Measurements from ENCODE around the gene CAMTA1. TPM values are rescaled to one million over a fixed set of nuclear protein-coding genes. Genes with fewer than 3 reads are reported as not detected.

Gene CAMTA1
- total and polyA plus RNA-seq, 8 donors = 13.0 to 54.2 (median 23.6) TPM

DNA sequence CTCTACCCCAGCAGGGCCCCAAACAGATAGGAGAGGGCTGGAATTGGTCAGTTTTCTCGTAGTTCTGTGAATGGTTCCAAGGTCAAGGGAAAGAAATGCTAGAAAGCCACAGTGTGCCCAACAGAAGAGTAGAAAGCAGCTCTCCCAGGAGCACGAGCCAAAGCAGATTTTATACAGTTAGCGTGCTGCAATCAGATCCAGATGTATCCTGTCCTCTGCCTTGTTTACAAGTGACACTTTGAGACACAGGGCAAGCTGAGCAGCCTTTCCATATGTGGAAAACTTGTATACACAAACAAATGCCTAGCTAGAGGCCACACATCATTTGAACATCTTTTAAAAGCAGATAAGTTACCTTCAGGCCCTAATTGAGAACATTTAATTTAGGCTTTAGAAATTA, 992.3 kb downstream of the CAMTA1 start:
- Histone ChIP-seq H3K9me3 (no peaks in the 10 kb centered on the region), H3K36me3 (peaks cover 0 to 9% (median 7%) of the 10 kb centered on the region in 3 donors), H3K27ac (no peak overlapping the region), H3K4me3 (no peak overlapping the region), H3K27me3 (no peaks in the 10 kb centered on the region), H3K4me1 (peaks cover 0 to 2% (median 0%) of the 10 kb centered on the region in 3 donors)
- WGBS, 2 donors = 80 to 83% methylated on average over 3 of the region's 3 CpGs
- no peak for FAIRE-seq
- no peak for DNase-seq
- no peak for ATAC-seq
- TF ChIP-seq, protein P1, sequence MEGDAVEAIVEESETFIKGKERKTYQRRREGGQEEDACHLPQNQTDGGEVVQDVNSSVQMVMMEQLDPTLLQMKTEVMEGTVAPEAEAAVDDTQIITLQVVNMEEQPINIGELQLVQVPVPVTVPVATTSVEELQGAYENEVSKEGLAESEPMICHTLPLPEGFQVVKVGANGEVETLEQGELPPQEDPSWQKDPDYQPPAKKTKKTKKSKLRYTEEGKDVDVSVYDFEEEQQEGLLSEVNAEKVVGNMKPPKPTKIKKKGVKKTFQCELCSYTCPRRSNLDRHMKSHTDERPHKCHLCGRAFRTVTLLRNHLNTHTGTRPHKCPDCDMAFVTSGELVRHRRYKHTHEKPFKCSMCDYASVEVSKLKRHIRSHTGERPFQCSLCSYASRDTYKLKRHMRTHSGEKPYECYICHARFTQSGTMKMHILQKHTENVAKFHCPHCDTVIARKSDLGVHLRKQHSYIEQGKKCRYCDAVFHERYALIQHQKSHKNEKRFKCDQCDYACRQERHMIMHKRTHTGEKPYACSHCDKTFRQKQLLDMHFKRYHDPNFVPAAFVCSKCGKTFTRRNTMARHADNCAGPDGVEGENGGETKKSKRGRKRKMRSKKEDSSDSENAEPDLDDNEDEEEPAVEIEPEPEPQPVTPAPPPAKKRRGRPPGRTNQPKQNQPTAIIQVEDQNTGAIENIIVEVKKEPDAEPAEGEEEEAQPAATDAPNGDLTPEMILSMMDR (IDR thresholded peaks at IDR 0.05) = no peak
- intact Hi-C loops (cut with DNase I) = no loop called here

DNA sequence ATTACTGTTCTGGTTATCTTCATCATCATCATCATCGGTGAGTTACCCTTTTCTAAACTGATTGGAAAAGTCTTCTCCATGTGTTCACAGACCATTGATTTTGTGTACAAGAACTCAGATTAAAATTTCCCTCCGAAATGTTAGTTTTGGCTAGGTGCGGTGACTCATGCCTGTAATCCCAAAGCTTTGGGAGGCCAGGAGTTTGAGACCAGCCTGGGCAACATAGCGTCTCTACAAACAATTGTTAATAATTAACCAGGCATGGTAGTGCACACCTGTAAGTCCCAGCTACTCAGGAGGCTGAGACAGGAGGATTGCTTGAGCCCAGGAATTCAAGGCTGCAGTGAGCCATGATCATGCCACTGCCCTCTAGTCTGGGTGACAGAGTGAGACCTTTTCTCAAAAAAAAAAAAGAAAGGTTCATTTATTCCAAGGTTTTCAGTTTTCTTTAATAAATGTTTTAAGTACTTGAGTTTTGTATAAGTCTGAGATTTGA, 992.9 kb downstream of the CAMTA1 start:
- Histone ChIP-seq H3K9me3 (no peaks in the 10 kb centered on the region), H3K36me3 (peaks cover 0 to 9% (median 7%) of the 10 kb centered on the region in 3 donors), H3K27ac (no peak overlapping the region), H3K27me3 (no peaks in the 10 kb centered on the region), H3K4me1 (peaks cover 0 to under 1% (median 0%) of the 10 kb centered on the region in 3 donors), H3K4me3 (no peak overlapping the region)
- WGBS, 2 donors = 74 to 79% methylated on average over 4 of the region's 4 CpGs
- FAIRE-seq = no peak
- ATAC-seq = no peak
- TF ChIP-seq, protein P1 (IDR thresholded peaks at IDR 0.05) = no peak
- intact Hi-C loops (cut with DNase I) = no loop called here
- DNase-seq = no peak

DNA sequence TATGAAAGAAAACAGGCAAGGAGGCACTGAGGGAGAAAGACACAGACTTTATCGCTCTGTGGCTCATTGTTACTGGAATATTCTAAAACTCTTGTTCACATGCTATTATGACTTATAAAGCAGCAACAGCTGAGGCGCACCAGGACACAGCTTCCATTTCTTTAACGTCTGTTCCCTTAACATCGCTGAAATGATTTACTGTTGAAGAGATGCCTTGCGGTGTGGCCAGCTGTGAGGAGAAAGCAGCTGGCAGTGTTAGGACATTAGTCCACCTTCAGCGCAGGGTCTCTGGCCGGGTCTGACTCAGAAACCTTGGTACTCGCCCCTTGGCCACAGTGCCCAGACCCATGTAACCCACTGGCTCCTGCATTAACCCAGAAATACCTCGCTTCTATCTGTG, 995.7 kb downstream of the CAMTA1 start:
- TF ChIP-seq, protein P1 (IDR thresholded peaks at IDR 0.05) = no peak
- DNase-seq (no peak), FAIRE-seq (no peak), ATAC-seq (no peak)
- no peak overlapping the region for H3K4me3 ChIP-seq
- peaks cover 0 to 9% (median 7%) of the 10 kb centered on the region in 3 donors for H3K36me3 ChIP-seq
- H3K4me1 ChIP-seq = peaks cover 0 to 5% (median 0%) of the 10 kb centered on the region in 3 donors
- H3K27ac ChIP-seq = no peak overlapping the region
- H3K9me3 ChIP-seq = no peaks in the 10 kb centered on the region
- no peaks in the 10 kb centered on the region for H3K27me3 ChIP-seq
- WGBS, 2 donors = 86 to 96% methylated on average over 9 of the region's 9 CpGs
- intact Hi-C loops (cut with DNase I) = no loop called here

DNA sequence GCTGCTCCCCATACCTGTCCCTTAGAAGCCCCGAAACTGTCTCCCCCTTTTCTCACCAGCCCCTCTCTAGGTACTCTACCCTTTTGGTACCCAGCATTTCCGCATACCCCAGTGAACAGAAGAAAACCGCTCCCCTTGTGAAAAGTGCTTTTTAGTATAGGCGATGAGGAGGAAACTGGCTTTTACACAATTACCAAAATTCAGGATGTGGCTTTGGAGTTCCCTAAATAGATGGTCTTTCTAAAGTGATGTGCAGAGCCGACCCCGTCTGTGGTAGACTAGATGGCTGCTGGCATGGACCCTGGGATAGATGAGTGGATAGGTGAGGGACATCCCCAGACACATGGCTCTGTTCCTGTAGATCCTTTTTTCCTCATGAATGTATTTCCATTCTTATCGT, 996.2 kb downstream of the CAMTA1 start:
- H3K27ac ChIP-seq = no peak overlapping the region
- H3K36me3 ChIP-seq = peaks cover 0 to 9% (median 7%) of the 10 kb centered on the region in 3 donors
- H3K4me1 ChIP-seq = peaks cover 0 to 5% (median 3%) of the 10 kb centered on the region in 3 donors
- no peak for ATAC-seq
- intact Hi-C loops (cut with DNase I) = no loop called here
- H3K9me3 ChIP-seq = no peaks in the 10 kb centered on the region
- TF ChIP-seq, protein P1 (IDR thresholded peaks at IDR 0.05) = no peak
- WGBS, 2 donors = 75 to 82% methylated on average over 7 of the region's 7 CpGs
- FAIRE-seq = no peak
- no peak overlapping the region for H3K4me3 ChIP-seq
- no peak for DNase-seq
- H3K27me3 ChIP-seq = no peaks in the 10 kb centered on the region

DNA sequence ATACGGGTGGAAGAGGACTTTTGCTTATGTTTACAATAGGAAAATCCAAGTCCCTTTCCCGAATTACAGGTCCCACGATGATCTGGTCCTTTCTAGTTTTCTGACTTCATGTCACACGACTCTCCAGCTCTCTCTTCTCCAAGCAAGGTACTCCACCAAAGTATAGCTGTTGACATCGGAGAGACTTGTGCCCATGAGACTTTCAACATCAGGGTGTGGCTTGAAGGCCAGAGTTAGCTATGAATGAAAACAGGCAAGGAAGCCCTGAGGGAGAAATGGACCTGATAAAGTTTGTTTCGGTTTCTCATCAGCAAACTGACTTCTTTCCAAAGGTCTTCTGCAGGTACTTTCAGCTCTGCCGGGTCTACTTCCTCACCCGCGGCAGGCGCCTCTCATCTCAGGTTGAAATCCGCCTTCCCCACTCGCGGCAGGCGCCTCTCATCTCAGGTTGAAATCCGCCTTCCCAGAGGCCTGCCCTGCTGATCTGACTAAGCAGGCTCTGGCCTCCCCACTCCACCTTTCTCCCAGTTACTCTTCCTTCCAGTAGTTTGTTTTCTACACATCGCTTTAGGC, 996.8 kb downstream of the CAMTA1 start:
- FAIRE-seq = no peak
- Histone ChIP-seq H3K4me3 (no peak overlapping the region), H3K27ac (no peak overlapping the region)

More for the DNA sequence above, 996.8 kb downstream of the CAMTA1 start:
- peaks cover 1 to 9% (median 6%) of the 10 kb centered on the region in 3 donors for H3K4me1 ChIP-seq
- no peaks in the 10 kb centered on the region for H3K9me3 ChIP-seq
- H3K36me3 ChIP-seq = peaks cover 0 to 9% (median 7%) of the 10 kb centered on the region in 3 donors
- H3K27me3 ChIP-seq = no peaks in the 10 kb centered on the region
- no peak for DNase-seq
- intact Hi-C loops (cut with DNase I) = no loop called here
- TF ChIP-seq, protein P1 (IDR thresholded peaks at IDR 0.05) = no peak
- no peak for ATAC-seq
- WGBS, 2 donors = 89 to 91% methylated on average over 16 of the region's 16 CpGs
